ENCODE measurements around the gene RPS14. TPM values are rescaled to one million over a fixed set of nuclear protein-coding genes. Genes with fewer than 3 reads are reported as not detected.
A peak's percentile ranks its signal among the peaks of the same experiment; 100 is the strongest.

RPS14 gene
- total and polyA plus RNA-seq, 9 of the 15 experiments (the other 6 are each of a cell fraction or from before 2014, with no cell fraction given) = 1,824 to 5,983 (median 3,017) TPM

- CTCF ChIA-PET (ENCODE audit: low intra/inter-chr PET ratio) = interaction anchor here (0.6 to 2.8 kb wide), 4 partner anchors 51 to 101 kb away, joined by 3 to 44 read pairs (median 14); no protein-coding TSS in a partner anchor
- peak; percentile 88 to 95 (median 92) for DNase-seq (ENCODE audit: extremely low read depth in 1 of 4, low spot score in 3 of 4)
- peak; percentile 40 for FAIRE-seq
- intact Hi-C loops (cut with micrococcal nuclease) = loop anchor here (1.0 to 10.0 kb wide), 7 partner anchors 40 to 388 kb away; partner anchors contain the start of genes IRGM and SMIM3
- BruUV-seq (replicated peaks) = no TSS peak
- ATAC-seq = peak; percentile 94
- no peaks in the 10 kb centered on the region for H3K36me3 ChIP-seq (ENCODE audit: control insufficient read depth, insufficient read depth, low read length)
- H3K27me3 ChIP-seq (ENCODE audit: control insufficient read depth in 2 of 2, insufficient read depth in 2 of 2, low read length in 2 of 2) = no peaks in the 10 kb centered on the region
- H2AFZ ChIP-seq (ENCODE audit: low read depth, low read length) = peak overlapping the region; percentile 84
- no peaks in the 10 kb centered on the region for H3K79me2 ChIP-seq (ENCODE audit: control insufficient read depth, insufficient read depth, low read length)
- peak overlapping the region; percentile 54 for H3K4me2 ChIP-seq (ENCODE audit: insufficient read depth, low read length)
- H3K9ac ChIP-seq (ENCODE audit: insufficient read depth in 1 of 2, low read depth in 2 of 2, low read length in 2 of 2) = peak overlapping the region in 1 of 2 experiments; percentile 86; a peak in 2 of 4 replicates
- POLR2A ChIA-PET = interaction anchor here (0.6 to 2.1 kb wide), 2 partner anchors 9 to 23 kb away, joined by 3 to 10 read pairs; no protein-coding TSS in a partner anchor
- H3K4me1 ChIP-seq (replicated peaks in 1 of 2; ENCODE audit: control insufficient read depth in 2 of 2, insufficient read depth in 2 of 2, low read length in 2 of 2) = peaks cover 23 to 39% of the 10 kb centered on the region in 2 experiments; a peak in 4 of 5 replicates
- WGBS (ENCODE audit: insufficient coverage, low coverage, missing lambda C conversion rate) = 29% methylated on average over 18 of the region's 36 CpGs
- H3K4me3 ChIP-seq = no peak overlapping the region
- H3K27ac ChIP-seq (ENCODE audit: extremely low read depth, low read depth, low read length) = no peak overlapping the region
- no peaks in the 10 kb centered on the region for H4K20me1 ChIP-seq (replicated peaks; ENCODE audit: control insufficient read depth, insufficient read depth, low read length)
- H3K9me3 ChIP-seq (replicated peaks; ENCODE audit: control insufficient read depth, insufficient read depth, low read depth, low read length) = no peaks in the 10 kb centered on the region
- in situ Hi-C loops (cut with MboI) = loop anchor here (5.0 to 10.0 kb wide), 3 partner anchors 83 to 386 kb away; partner anchors contain the start of gene IRGM
- H3K9me1 ChIP-seq (ENCODE audit: control insufficient read depth, insufficient read depth, low read length) = no peaks in the 10 kb centered on the region
- TF ChIP-seq CBX1 (IDR thresholded peaks at IDR 0.05; ENCODE audit: low read depth) = no peak
- peak; percentile 55; the same call in 1 of the 2 replicates for TF ChIP-seq REST (IDR thresholded peaks at IDR 0.05; ENCODE audit: borderline replicate concordance)
- no peak for TF ChIP-seq REST (CRISPR knock-in tag; IDR thresholded peaks at IDR 0.05; ENCODE audit: low read depth)
- no peak for TF ChIP-seq HMGXB4 (CRISPR knock-in tag; IDR thresholded peaks at IDR 0.05)
- TF ChIP-seq NCOA2 (IDR thresholded peaks at IDR 0.05; ENCODE audit: partially characterized antibody in 2 of 2) = no peak
- peak; percentile 78 for TF ChIP-seq VEZF1 (CRISPR knock-in tag; IDR thresholded peaks at IDR 0.05)
- peak; percentile 41 for TF ChIP-seq TFAP4 (CRISPR knock-in tag; IDR thresholded peaks at IDR 0.05; ENCODE audit: borderline replicate concordance)
Measured at GRCh38 chr5:150458802-150459557, 9.4 kb upstream of the RPS14 start.
